ENCODE results near the gene FAM174B.

Gene FAM174B

DNA sequence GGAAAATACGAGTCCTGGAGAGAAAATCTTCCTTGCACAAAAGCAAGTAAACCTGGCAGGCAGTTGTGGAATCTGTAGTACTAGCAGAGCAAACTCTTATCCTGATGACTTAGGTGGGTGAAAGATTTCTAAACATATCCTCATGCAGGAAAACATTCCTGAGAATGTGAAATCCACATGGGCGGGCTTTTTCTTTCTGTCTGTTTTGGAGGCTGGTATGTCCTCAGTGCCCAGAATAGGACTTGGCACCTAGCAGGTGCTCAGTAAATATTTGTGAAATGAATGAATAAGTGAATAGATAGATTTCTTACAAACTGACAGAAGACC lies 53.3 kb downstream of the FAM174B start:
- TF ChIP-seq, protein P1, sequence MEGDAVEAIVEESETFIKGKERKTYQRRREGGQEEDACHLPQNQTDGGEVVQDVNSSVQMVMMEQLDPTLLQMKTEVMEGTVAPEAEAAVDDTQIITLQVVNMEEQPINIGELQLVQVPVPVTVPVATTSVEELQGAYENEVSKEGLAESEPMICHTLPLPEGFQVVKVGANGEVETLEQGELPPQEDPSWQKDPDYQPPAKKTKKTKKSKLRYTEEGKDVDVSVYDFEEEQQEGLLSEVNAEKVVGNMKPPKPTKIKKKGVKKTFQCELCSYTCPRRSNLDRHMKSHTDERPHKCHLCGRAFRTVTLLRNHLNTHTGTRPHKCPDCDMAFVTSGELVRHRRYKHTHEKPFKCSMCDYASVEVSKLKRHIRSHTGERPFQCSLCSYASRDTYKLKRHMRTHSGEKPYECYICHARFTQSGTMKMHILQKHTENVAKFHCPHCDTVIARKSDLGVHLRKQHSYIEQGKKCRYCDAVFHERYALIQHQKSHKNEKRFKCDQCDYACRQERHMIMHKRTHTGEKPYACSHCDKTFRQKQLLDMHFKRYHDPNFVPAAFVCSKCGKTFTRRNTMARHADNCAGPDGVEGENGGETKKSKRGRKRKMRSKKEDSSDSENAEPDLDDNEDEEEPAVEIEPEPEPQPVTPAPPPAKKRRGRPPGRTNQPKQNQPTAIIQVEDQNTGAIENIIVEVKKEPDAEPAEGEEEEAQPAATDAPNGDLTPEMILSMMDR (IDR thresholded peaks at IDR 0.05; ENCODE audit: control extremely low read depth, extremely low read depth, low read depth, missing control alignments): no peak
- CTCF ChIA-PET: interaction anchor here (1.4 to 2.3 kb wide), 2 partner anchors 10 to 113 kb away, joined by 3 to 8 read pairs; no protein-coding TSS in a partner anchor
- POLR2A ChIA-PET: no interaction called here
- no peak for DNase-seq (ENCODE audit: extremely low spot score)

DNA sequence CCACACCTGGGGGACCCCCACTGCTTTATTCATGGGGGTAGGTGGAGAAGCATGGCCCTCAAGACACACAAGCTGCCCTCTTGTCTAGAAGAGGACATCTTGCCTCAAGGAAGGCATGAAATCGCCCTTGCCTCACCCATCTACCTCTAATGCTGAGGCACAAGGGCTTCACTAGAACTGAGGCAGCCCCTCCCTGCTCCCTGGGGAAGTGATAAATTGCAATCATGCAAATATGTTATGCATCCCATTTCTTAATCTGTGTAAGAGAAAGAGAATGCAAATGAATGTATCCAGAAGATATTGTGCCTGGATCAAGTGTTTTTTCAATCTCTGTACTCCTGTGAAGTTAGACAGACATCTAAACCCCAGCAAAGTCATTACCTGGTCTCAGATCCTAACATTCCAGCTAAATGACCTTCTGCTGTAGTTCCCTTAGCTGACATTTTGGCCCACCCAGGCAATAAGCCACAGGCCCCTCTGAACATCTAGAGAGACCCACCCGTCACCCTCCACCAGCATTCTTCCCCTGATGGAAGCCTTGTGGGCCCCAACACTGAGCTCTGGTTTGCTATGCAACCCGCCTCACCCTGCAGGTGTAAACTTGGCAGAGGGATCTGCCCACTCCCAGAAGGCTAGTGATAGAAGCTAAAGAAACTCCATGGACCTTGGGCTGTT lies 53.8 kb downstream of the FAM174B start:
- ChIA-PET CTCF (interaction anchor here (1.4 to 2.3 kb wide), 2 partner anchors 11 to 113 kb away, joined by 3 to 8 read pairs; no protein-coding TSS in a partner anchor), POLR2A (no interaction called here)
- TF ChIP-seq, protein P1 (IDR thresholded peaks at IDR 0.05; ENCODE audit: control extremely low read depth, extremely low read depth, low read depth, missing control alignments): no peak
- no peak for DNase-seq (ENCODE audit: extremely low spot score)

DNA sequence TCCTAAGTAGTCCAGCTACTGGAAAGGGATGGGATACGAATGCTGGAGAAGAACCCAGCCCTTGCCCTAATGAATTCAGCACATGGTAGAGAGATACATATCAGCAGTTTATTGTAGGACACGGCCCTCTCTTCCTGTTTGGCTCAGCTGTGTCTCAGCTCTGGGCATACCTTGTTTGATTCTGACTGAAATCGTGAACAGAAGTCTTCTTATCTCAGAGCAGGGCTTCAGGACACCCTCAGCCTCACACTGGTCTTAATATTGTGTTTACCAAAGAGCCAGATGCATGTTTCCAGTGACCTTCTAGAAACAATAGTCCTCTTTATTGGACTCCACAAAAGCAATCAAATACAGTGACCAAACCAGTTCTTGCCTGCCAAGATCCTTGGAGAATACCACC lies 54.7 kb downstream of the FAM174B start:
- DNase-seq (ENCODE audit: extremely low spot score): no peak
- TF ChIP-seq, protein P1 (IDR thresholded peaks at IDR 0.05; ENCODE audit: control extremely low read depth, extremely low read depth, low read depth, missing control alignments): no peak
- CTCF ChIA-PET: no interaction called here
- POLR2A ChIA-PET: no interaction called here

DNA sequence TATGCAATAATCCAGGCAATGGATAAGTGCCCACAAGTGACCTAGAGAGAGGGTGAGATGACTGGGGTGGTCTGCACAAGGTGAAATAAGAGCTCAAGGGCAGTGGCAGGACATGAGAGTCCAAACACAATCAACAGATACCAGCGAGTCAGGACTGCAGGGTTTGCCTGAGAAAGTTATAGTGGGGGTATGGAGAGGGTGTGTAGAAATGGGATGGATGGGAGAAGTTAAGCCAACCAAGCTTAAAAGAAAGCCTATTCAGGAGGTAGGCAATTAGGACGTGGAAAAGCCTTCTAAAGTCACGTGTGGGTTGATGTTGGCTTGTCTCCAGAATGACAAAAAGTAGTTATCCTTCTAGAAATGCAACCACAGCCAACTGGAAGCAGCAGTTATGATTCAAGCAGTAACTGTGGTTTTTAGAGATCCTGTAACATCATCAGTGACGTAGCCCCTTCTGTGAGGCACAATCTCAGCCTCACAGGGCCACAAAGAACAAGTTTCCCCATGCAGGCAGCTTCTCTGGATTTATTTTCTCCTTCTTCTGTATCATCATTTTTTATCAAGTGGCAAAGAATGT lies 56.1 kb downstream of the FAM174B start:
- no peak for DNase-seq (ENCODE audit: extremely low spot score)
- CTCF ChIA-PET: interaction anchor here (1.0 kb wide), 1 partner anchor 1521 kb away, joined by 3 read pairs; no protein-coding TSS in a partner anchor
- TF ChIP-seq, protein P1 (IDR thresholded peaks at IDR 0.05; ENCODE audit: control extremely low read depth, extremely low read depth, low read depth, missing control alignments): no peak
- POLR2A ChIA-PET: no interaction called here

DNA sequence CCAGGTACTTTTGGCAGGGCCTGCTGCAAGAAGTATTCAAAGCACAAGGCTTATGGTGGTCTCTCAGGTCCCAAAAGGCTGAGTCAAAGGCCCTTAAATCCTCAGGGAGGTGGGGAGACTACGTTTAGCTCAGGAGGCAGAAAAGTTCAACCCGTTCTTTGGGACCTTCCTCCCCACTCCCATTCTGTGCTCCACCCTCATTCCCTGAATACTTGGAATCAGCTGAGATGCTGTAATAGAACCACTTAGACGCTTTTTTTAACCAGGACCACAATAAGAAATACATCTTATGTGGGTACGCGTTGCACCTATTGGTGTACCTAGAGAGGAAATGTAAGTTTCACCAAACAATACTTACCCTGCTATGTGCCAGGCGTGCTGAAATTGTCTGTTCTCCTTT lies 58.0 kb downstream of the FAM174B start:
- ChIA-PET POLR2A (no interaction called here), CTCF (interaction anchor here (1.6 kb wide), 1 partner anchor 8 kb away, joined by 4 read pairs; no protein-coding TSS in a partner anchor)
- TF ChIP-seq, protein P1 (IDR thresholded peaks at IDR 0.05; ENCODE audit: control extremely low read depth, extremely low read depth, low read depth, missing control alignments): no peak
- DNase-seq (ENCODE audit: extremely low spot score): no peak

DNA sequence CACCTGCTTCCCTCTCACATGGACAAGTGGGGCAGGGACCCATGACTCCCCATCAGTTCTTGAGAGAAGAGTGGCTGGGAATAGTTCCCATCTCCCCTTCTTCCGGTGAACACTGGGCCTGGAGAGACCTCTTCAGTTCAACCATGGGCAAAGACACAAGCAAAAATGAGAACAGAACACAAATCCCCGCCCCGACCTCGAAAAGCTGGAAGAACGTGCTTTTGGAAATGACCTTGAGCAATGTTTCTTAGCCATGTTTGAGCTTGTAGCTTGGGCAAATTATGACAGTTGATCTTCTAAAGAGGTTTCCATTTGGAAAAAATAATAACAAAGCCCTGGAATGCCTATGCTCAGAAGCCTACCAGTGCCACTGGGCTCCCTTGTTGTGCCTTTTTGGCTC lies 59.0 kb downstream of the FAM174B start:
- TF ChIP-seq, protein P1 (IDR thresholded peaks at IDR 0.05; ENCODE audit: control extremely low read depth, extremely low read depth, low read depth, missing control alignments): no peak
- ChIA-PET CTCF (no interaction called here), POLR2A (no interaction called here)
- no peak for DNase-seq (ENCODE audit: extremely low spot score)

Data from GM10248 (cell line).